NCI-H748 (cell line): ENCODE measurements around the gene MTFP1.
A peak's percentile ranks its signal among the peaks of the same experiment; 100 is the strongest.
"Not testable (repeated sequence)": the region's sequence is repeated elsewhere in the genome, so short reads cannot be mapped to it uniquely, and the experiment has no call there.

ENCODE experiments used
- DNase-seq: peaks from one replicate; lab custom pipeline; 2025; ENCODE audit not compliant: unreplicated experiment; lab: John Stamatoyannopoulos, UW

The MTFP1 gene

GRCh38 chr22:30425616-30426387 lies at the start of gene MTFP1:
Gene MTFP1 (plus strand): TSS chr22:30425768. CDS start chr22:30425880, 112 bp downstream.
- peak; percentile 72 for DNase-seq

- no peak for DNase-seq
These were observed 45.6 kb upstream of the MTFP1 start for GRCh38 chr22:30380011-30380410.

GRCh38 chr22:30381264-30381663 lies 44.3 kb upstream of the MTFP1 start:
- no peak for DNase-seq

GRCh38 chr22:30382340-30382739 lies 43.2 kb upstream of the MTFP1 start:
- DNase-seq = no peak

- DNase-seq = no peak
These were observed 42.5 kb upstream of the MTFP1 start for GRCh38 chr22:30383061-30383460.

- no peak for DNase-seq
These were observed 39.6 kb upstream of the MTFP1 start for GRCh38 chr22:30385942-30386341.

- DNase-seq = no peak
These were observed 39.0 kb upstream of the MTFP1 start for GRCh38 chr22:30386608-30386959.

GRCh38 chr22:30386960-30387827 lies 38.4 kb upstream of the MTFP1 start, which contains the start of gene RNF215:
Gene RNF215 (minus strand): TSS chr22:30387411. CDS start chr22:30387313, 98 bp downstream.
- DNase-seq = peak; percentile 76

GRCh38 chr22:30390974-30391691 lies 34.4 kb upstream of the MTFP1 start:
- DNase-seq = peak; percentile 55

- DNase-seq = no peak
These were observed 32.8 kb upstream of the MTFP1 start for GRCh38 chr22:30392661-30393321.

GRCh38 chr22:30393322-30393680 lies 32.3 kb upstream of the MTFP1 start:
- no peak for DNase-seq

GRCh38 chr22:30393885-30394284 lies 31.7 kb upstream of the MTFP1 start:
- DNase-seq = no peak

- DNase-seq = peak; percentile 67
These were observed 28.5 kb upstream of the MTFP1 start, which contains the start of gene SEC14L2 for GRCh38 chr22:30396871-30397655. Gene SEC14L2 (plus strand): TSS chr22:30397018. CDS start chr22:30397117, 99 bp downstream.

GRCh38 chr22:30397656-30398635 lies 27.6 kb upstream of the MTFP1 start:
- no peak for DNase-seq

- DNase-seq = no peak
These were observed 26.6 kb upstream of the MTFP1 start for GRCh38 chr22:30398685-30399680.

- DNase-seq = no peak
These were observed 25.9 kb upstream of the MTFP1 start for GRCh38 chr22:30399718-30400117.

- no peak for DNase-seq
These were observed 25.4 kb upstream of the MTFP1 start for GRCh38 chr22:30400159-30400558.

GRCh38 chr22:30401024-30401423 lies 24.5 kb upstream of the MTFP1 start:
- not testable (repeated sequence) for DNase-seq
